ENCODE data around the gene FYCO1.

FYCO1 gene

DNA sequence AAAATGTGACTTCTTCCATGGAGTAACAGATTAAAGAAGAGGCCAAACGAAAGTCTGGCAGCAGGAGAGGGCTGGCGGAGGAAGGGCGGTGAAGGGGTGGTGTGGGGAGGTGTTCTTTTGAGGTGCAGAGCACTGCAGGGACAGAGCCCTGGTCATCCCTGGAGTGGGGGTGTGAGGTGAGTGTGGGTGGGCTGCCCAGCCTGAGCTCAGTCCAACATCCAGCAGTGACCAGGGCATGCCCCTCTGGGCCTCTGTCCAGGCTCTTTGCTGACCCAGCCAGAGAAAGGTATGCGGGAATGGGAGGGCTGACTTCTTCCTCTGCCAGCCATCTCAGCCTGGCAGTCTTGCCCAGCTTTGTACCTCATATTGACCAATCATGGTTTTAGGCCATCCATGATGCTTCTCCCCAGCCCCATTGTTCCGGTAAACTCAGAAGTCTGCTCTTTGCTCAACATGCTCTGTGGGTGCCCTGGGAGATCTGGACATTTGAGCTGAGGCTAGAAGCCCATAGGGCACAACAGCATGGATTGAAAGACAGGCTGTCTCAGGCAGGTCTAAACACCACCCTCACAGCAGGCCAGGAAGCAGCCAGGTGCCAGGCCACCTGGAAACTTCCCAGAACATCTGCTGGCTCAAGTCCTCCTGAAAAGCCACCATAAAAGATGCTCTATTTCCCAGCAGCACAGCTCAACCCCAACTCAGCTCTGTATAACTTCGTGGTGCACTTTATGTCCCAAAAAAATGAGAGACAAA is 78.3 kb downstream of the FYCO1 start:
- DNase-seq: no peak

DNA sequence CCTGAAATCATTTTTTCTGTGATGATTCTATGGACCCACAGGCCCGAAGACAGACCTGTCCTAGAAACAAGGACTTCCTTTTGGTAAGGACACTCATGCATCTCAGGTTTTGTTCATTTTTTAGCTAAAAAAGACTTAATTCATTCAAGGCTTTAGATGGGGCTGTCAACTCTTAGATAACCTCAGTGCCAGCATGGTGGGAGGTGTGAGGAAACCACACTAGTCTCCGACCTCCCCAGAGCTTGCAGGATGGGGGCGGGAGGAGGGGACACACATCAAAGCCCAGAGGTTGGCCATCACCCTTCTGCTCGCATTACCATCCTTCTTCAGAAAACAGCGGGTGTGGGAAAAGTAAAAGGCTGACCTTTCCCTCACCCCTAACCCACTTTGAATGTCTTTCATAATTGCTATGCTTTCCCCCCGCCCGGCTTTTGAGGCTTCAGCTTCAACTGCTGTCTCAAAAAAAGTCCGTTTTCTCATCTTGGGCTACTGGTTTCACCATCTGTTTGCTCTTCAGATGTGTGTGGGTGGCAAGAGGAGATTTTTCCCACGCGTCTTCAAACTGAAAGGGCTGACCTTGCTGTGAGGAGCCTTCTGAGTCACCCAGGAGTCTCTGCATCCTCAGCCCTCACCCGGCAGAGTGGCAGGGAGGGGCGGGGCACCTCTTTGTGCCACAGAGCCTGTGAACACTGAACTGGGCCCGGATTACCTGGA is 79.9 kb downstream of the FYCO1 start:
- DNase-seq: no peak

DNA sequence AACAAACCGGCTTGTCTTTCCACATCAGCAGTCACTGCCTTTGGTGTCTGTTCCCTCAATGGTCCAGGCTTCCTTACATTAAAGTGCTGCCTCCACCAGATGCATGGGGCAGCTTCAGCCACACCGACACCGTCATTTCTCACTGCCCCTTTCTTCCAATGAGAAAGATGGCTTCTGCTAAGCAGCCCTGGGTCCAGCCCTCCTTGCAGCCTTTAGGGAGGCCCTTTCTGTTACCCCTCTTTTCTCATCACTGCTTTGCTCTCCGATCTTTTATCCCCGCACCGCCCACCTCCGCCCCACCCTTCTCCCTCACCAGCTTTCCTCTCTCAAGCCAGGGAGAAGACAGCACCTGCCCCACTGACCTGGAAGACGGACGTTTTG is 80.6 kb downstream of the FYCO1 start:
- DNase-seq: no peak

DNA sequence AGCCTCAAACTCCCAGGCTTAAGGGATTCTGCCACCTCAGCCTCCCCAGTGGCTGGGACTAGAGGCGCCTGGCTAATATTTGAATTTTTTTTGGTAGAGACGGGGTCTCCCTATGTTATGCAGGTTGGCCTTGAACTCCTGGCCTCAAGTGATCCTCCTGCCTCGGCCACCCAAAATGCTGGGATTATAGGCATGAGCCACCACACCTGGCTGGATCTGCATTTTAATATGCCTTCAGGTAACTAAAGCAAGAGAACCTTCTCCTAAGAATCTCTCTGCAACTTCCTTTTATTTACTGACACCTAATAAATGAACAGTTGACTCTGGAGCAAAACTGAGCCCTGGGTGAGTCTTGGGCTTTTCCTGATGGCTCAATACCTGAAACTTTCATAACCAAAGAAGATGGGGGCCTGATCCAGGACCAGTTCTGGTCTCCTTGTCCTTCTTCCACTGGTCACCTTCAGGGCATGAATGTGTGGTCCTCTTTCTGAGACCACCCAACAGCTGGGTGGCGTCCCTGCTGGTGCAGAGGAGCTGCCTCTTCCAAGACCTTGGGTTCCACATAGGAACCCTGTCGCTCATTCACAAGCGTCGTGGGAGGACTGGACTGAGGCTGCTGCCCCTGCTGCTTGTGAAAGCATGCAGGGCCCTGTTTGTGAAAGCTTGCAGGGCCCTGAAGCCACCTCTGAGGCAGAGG is 81.1 kb downstream of the FYCO1 start:
- DNase-seq: no peak

DNA sequence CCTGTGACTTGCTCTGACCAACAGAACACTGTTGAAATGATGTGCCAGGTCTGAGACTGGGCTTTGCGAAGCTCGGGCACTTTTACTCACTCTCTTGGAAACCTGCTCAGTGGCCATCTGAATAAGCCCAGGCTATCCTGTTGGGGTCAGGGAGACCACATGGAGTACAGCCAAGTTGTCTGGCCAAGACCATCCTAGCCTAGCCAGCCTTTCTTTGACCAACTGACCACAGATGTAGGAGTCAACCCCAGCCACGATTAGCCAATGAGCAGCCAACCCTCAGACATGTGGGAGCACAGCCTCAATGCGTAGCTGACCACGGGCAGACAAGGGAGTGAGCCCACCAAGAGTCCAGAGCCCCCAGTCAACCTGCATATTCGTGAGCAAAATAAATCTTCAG is 83.2 kb downstream of the FYCO1 start:
- DNase-seq: no peak

DNA sequence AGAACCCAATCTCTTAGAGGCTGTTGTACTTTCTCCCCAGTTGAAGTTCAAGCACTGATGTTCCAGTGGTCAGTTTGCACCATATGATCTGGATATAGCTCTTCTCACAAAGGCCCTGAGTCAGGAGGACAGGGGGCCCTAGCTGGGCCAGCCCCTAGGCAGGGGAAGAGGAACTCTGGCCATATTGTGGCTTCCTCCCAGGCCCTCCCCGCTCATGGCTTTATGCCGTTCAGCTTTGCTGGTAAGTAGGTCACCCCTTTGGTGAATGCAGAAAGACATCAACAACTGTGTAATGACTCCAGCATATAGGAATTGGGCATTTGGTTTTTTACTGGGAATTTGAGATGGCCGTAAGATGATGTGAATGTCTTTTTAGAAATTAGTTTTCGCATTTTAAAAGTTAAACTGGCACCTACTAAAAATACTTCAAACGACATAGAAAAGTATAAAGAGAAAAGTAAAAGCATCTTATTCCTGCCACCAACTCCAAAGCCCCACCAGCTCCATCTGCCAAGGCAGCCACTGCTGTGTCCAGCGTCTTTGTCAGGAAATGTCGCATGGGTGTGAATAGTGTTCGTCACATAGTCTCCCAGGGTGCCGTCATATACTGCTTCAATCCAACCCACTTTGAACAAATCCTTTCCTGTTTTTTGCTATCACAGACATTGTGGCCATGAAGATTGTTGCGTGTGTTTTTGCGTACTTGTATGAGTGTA is 84.0 kb downstream of the FYCO1 start:
- no peak for DNase-seq

GRCh38 chr3:45910892-45911291 is 84.7 kb downstream of the FYCO1 start:
- no peak for DNase-seq

DNA sequence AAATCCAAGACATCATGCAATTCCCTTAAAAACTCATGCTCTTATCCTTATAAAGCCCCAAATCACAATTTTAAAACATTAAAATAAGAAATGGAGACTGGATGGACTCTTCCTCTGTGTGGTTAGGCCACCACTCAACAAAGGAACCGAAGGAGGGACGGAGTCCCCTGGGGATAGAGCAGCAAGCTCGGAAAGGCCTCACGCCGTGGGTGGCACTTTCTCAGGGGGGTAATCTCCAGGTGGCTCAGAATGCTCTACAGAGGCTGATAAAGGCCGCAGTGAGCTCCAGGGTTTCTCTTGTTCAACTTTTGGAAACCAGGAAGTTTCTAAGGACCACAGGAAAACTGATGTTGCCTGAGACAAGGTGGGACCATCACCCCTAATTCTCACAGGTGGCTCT is 86.1 kb downstream of the FYCO1 start:
- no peak for DNase-seq

DNA sequence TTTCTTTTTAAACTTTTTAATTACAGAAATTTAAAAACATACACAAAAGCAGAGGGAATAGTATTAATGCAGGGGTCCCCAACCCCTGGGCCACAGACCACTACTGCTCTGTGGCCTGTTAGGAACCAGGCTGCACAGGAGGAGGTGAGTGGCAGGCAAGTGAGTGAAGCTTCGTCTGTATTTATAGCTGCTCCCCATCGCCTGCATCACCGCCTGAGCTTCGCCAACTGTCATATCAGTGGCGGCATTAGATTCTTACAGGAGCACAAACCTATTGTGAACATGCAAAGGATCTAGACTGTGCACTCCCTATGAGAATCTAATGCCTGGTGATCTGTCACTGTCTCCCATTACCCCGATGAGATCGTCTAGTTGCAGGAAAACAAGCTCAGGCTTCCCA is 86.9 kb downstream of the FYCO1 start:
- no peak for DNase-seq

GRCh38 chr3:45907769-45908705 is 87.6 kb downstream of the FYCO1 start:
- DNase-seq: no peak

- DNase-seq: no peak
These were observed 88.8 kb downstream of the FYCO1 start for GRCh38 chr3:45906681-45907407.

GRCh38 chr3:45905755-45906154 is 89.9 kb downstream of the FYCO1 start:
- no peak for DNase-seq

DNA sequence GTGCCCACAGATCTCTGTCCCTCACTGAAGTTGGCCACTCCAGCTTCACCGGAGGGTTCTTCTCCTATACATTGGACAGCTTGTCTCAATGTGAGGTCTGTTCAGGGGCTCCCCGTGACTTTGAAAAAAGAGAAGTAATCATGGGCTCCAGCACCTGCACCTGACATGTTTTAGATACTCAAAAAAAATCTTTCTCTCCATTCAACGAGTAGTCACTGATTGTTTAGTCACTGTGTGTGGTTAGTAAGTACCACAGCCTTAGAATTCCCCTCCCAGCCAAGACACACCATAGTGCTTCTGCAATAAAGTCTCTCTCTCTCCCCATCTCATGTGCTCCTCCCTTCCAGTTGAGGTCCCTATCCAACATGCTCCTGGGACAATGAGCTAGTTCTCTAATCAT is 90.7 kb downstream of the FYCO1 start:
- DNase-seq: no peak

GRCh38 chr3:45896956-45897355 is 98.7 kb downstream of the FYCO1 start:
- no peak for DNase-seq

DNA sequence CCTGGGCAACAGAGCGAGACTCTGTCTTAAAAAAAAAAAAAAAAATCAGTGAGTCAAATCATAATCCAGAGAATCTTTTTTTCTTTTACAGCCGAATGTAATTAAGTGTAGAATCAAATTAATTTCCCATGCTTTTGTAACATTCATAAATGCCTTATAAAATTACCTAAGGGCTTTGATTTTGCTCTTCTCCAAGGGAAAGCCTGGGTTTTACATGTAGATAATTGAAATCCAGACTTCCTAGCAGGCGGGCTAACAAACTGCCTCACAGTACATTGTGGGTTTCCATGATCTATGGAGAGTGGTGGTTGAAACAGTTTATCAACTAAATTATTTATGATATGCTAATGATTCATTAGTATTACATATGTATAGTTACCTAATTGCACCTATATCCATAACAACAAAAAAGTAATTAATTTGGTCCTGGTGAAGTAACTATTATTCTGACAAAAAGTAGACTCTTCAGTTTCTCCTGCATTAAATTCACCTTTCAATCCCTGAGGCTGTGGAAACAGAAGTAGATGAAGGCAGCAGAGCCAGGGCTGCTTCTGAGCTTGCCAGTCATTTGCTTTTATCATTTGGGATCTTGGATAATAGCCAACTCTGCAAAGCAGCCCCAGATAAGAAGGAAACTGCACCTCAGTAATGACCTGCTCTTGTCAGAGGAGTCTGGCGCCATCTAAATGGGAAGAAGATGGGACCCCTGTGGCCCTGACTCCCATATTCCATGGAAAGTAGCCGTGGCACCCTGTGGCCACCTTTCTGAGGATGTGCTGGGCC is 99.7 kb downstream of the FYCO1 start:
- DNase-seq: no peak

DNA sequence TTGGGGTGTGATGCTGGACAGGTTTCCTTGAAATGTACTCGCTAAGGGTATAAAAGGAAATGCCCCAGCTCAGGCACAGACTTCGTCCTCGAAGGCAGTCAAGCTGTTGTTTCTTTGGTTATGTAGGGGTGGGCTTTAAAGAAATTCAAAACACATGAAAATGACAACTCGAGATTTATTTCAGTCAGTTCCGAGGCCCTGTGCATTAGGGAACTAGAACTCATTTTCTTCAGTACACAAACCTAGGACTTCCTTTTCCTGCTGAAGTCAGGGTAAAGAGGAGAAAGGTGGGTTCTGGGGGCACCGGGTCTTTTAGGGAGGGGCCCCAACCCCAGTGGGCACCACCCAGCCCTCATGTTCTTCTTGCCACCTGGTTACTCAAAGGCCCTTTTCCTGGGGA is 101.6 kb downstream of the FYCO1 start:
- DNase-seq: no peak

- no peak for DNase-seq
These were observed 103.5 kb downstream of the FYCO1 start for GRCh38 chr3:45892161-45892560.

GRCh38 chr3:45890405-45890804 is 105.2 kb downstream of the FYCO1 start:
- no peak for DNase-seq

DNA sequence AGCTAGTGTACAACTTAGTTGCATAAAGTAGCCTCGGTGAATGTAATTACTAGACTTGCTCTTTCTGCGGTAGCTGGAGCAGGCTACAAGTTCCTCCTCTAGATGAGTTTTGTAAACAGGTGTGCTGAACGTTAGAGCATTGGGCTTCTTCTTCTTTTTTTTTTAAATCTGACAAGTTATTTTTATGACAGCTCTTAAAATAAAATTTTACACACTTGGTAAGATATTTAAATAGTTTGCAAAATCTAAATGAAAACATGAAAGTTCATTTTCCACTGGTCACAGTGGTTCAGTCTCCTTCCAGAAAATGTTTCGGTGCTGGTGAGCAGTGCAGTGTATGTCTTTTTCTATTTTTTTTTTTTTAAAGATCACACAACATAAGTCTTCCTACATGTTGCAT is 106.3 kb downstream of the FYCO1 start:
- no peak for DNase-seq
